HG03159 (cell line): ENCODE data around the gene ALG3.

Experiments
- ATAC-seq: cut with Tn5 transposase; IDR thresholded peaks from one replicate; pipeline ENCODE4 v1.9.1; 2021; ENCODE audit warnings: mild to moderate bottlenecking, moderate library complexity; ENCODE audit not compliant: unreplicated experiment

Gene ALG3

GRCh38 chr3:184200825-184201224 is 47.9 kb downstream of the ALG3 start:
- no peak for ATAC-seq

DNA sequence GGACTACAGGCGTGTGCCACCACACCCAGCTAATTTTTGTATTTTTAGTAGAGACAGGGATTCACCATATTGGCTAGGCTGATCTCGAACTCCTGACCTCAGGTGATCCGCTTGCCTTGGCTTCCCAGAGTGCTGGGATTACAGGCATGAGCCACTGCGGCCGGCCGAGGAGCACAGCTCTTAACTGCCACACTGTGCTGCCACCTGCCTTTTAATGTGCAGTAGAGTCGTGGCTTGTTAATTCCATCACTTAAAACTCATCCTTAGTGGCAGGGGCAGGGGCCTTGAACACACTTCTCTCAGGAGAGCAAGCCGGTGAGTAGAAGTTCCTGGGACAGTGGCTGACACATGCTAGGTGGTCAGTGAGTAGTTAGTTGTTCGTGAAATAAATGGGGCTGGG is 50.3 kb downstream of the ALG3 start:
- ATAC-seq, result no peak

GRCh38 chr3:184196536-184196935 is 52.2 kb downstream of the ALG3 start:
- ATAC-seq, result no peak

DNA sequence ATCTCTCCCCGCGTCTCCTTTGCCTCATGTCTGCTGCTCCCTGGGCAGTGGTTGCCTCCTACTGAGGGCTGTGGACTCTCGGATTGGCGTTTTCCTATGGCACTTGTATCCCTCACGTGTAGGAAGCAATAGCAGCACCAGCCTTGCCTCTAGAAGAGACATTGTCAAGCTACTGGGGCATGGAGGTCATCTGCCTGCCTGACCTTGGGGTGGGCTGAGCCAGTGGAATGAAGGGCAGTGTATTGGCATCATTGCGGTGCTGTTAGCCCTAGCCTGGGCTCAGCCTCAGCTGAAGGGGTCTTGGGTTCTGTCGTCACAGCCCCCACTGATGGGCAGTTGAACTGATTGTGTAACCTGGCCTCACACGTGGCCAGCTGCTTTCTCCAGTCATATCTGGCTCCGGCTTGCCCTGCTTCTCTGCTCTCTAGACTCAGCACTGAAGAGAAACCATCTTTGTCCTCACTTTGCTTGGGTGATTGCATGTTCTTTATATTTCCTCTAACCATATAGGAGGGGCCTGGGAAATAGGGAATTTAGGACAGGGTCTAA is 54.7 kb downstream of the ALG3 start:
- no peak for ATAC-seq

DNA sequence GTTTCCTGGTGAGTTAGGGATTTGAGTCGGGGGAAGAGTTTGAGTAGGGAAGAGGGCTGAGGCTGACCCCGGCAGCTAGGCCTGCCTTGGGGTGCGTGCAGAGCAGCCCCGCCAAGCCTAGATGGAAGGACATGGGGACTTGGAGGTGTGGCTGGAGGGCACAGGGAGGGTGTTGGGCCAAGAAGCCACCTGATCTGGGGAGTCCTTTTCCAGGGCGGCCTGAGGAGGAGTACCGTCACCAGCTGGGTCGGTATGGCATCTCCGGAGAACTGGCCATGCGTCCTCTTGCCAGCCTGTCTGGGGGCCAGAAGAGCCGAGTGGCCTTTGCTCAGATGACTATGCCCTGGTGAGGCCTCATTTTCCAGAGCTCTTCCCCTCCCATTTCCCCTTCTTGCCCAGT is 55.9 kb downstream of the ALG3 start:
- ATAC-seq, result no peak
